WERI-Rb-1 (cell line): ENCODE data around the gene SF3B3.
A peak's percentile ranks its signal among the peaks of the same experiment; 100 is the strongest.

ENCODE experiments used
- DNase-seq: peaks from one replicate; pipeline ENCODE4 v3.0.0-alpha.2; 2020
- H3K27ac ChIP-seq: fragments of 250-450 bp; sonication (Bioruptor Pico); 2 replicates; pipeline ENCODE4 v1.5.1; 2020; ENCODE audit warnings: mild to moderate bottlenecking, moderate library complexity
- H3K27me3 ChIP-seq: fragments of 250-450 bp; sonication (Bioruptor Pico); 2 replicates; pipeline ENCODE4 v1.5.1; 2021; ENCODE audit warnings: mild to moderate bottlenecking, low read depth, moderate library complexity; ENCODE audit not compliant: insufficient read depth, severe bottlenecking
- H3K36me3 ChIP-seq: fragments of 250-450 bp; sonication (Bioruptor Pico); 2 replicates; pipeline ENCODE4 v1.5.1; 2020; ENCODE audit warnings: mild to moderate bottlenecking, moderate library complexity
- H3K4me3 ChIP-seq: 2 replicates; pipeline ENCODE4 v1.5.1; 2011; ENCODE audit warnings: low read depth, mild to moderate bottlenecking, control low read depth, low read length
- H3K9me3 ChIP-seq: fragments of 250-450 bp; sonication (Bioruptor Pico); 2 replicates; pipeline ENCODE4 v1.5.1; 2021; ENCODE audit warnings: mild to moderate bottlenecking, moderate library complexity; ENCODE audit not compliant: severe bottlenecking
- TF ChIP-seq, protein P1 (sequence below): IDR thresholded peaks from 2 replicates; pipeline ENCODE4 v1.5.1; 2011; ENCODE audit warnings: low read depth, mild to moderate bottlenecking, control low read depth, inconsistent platforms, low read length

Gene SF3B3

DNA sequence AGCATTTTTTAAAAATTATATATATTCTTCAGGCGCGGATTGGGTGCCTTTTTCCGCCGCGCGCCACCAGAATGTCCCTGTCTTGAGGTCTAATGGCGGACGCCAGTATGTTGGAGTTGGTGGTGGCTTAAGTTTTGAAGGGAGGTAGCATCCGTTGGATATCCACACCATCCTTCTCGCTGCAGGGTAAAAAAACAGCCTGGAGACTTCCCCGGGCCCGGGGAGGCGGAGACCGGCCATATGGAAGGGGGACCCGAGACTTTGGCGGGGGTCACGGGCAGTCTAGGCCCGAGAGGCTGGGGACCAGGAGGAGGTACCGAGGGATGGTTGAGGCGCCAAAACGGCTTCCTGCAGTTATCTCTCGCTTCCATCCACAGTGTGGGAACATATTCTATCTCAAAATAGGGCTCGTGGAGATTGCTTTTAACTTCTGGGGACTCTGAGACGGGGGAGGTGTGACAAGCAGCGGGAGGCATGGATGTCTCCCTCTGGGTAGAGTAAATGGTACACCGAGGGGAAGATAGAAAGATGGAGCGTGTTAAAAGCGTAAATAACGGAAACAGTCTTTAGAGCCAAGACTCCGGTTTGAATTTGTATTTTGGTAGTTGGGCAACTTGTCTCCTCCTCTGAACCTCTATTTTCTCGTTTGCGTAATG lies at the start of gene SF3B3:
SF3B3 (plus strand) TSS at position 74 of the 656 bp plus-strand sequence. CDS start 2,841 bp downstream, outside the sequence.
- Histone ChIP-seq H3K27me3 (no peaks in the 10 kb centered on the region), H3K9me3 (no peaks in the 10 kb centered on the region), H3K4me3 (peak within 1 kb of the TSS; percentile 98), H3K27ac (peak within 1 kb of the TSS; percentile 98), H3K36me3 (peaks cover 47% of the 10 kb centered on the region)
- TF ChIP-seq, protein P1, sequence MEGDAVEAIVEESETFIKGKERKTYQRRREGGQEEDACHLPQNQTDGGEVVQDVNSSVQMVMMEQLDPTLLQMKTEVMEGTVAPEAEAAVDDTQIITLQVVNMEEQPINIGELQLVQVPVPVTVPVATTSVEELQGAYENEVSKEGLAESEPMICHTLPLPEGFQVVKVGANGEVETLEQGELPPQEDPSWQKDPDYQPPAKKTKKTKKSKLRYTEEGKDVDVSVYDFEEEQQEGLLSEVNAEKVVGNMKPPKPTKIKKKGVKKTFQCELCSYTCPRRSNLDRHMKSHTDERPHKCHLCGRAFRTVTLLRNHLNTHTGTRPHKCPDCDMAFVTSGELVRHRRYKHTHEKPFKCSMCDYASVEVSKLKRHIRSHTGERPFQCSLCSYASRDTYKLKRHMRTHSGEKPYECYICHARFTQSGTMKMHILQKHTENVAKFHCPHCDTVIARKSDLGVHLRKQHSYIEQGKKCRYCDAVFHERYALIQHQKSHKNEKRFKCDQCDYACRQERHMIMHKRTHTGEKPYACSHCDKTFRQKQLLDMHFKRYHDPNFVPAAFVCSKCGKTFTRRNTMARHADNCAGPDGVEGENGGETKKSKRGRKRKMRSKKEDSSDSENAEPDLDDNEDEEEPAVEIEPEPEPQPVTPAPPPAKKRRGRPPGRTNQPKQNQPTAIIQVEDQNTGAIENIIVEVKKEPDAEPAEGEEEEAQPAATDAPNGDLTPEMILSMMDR, result no peak
- no peak for DNase-seq

GRCh38 chr16:70474320-70475053 lies 49.1 kb upstream of the SF3B3 start:
- no peak overlapping the region for H3K4me3 ChIP-seq
- TF ChIP-seq, protein P1, result no peak
- H3K9me3 ChIP-seq, result no peaks in the 10 kb centered on the region
- H3K36me3 ChIP-seq, result peaks cover 21% of the 10 kb centered on the region
- H3K27me3 ChIP-seq, result no peaks in the 10 kb centered on the region
- DNase-seq, result no peak
- no peak overlapping the region for H3K27ac ChIP-seq

- no peak for DNase-seq
- TF ChIP-seq, protein P1, result no peak
- Histone ChIP-seq H3K27me3 (no peaks in the 10 kb centered on the region), H3K27ac (no peak overlapping the region; the same call in 1 of the 2 replicates), H3K4me3 (no peak overlapping the region), H3K9me3 (no peaks in the 10 kb centered on the region), H3K36me3 (peaks cover 29% of the 10 kb centered on the region)
These were observed 48.4 kb upstream of the SF3B3 start for GRCh38 chr16:70475054-70475871.

- Histone ChIP-seq H3K4me3 (no peak overlapping the region), H3K9me3 (no peaks in the 10 kb centered on the region), H3K36me3 (peaks cover 41% of the 10 kb centered on the region), H3K27ac (peak overlapping the region; percentile 80), H3K27me3 (no peaks in the 10 kb centered on the region)
- peak; percentile 33 for DNase-seq
- TF ChIP-seq, protein P1, result no peak
These were observed 47.2 kb upstream of the SF3B3 start for GRCh38 chr16:70476272-70477020.

DNA sequence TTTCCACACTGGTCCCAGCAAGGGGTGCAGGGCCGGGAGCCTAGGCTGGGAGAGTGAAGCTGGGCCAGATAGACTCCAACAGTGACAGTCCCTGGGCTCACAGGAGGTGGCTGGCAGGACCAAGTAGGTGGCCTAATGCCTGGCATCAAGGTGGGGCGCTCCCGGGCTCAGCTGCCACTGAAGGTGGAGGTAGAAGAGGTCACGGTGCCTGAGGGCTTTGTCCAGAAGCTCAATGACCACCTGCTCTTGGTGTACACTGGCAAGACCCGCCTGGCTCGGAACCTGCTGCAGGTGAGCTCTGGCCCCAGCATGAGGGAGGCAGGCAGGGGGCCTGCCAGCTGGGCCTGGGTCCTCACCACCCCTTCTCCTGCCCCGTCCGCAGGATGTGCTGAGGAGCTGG lies 45.4 kb upstream of the SF3B3 start:
- DNase-seq, result no peak
- H3K27me3 ChIP-seq, result no peaks in the 10 kb centered on the region
- no peak overlapping the region for H3K27ac ChIP-seq
- H3K36me3 ChIP-seq, result peaks cover 52% of the 10 kb centered on the region
- TF ChIP-seq, protein P1, result no peak
- no peak overlapping the region for H3K4me3 ChIP-seq
- H3K9me3 ChIP-seq, result no peaks in the 10 kb centered on the region
